NCI-H2107 (cell line): Measurements from ENCODE around the gene PNMA1.

Source experiments
- DNase-seq: peaks from one replicate; lab custom pipeline; 2025; lab: John Stamatoyannopoulos, UW

The PNMA1 gene

GRCh38 chr14:73663548-73664212 is 50.5 kb downstream of the PNMA1 start:
- no peak for DNase-seq

DNA sequence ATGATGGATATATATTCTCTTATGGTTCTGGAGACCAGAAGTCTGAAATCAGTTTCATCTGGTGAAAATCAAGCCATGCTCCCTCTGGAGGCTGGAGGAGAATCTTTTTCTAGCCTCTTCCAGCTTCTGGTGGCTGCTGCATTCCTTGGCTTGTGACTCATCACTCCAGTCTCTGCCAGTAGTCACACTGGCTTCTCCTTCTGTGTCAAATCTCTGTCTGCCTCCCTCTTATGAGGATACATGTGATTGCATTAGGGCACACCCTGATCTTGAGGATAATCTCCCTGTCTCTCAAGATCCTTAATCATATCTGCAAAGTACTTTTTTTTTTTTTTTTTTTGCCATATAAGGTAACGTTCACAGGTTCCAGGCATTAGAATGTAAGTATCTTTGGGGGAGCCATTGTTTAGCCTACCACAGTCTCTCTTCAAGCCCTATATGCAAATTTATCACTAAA is 51.7 kb downstream of the PNMA1 start:
- no peak for DNase-seq

- DNase-seq, result no peak
These were observed 52.3 kb downstream of the PNMA1 start for GRCh38 chr14:73661872-73662271.
